Renal cortex interstitium (tissue), 11 donors: ENCODE measurements around the gene HDAC9. TPM values are rescaled to one million over a fixed set of nuclear protein-coding genes. Genes with fewer than 3 reads are reported as not detected.

Experiments
- DNase-seq, 11 donors: peaks; one replicate each; pipeline ENCODE4 v3.0.0-alpha.2; 2013; ENCODE audit warnings: low read depth in 9 of 11, low spot score in 4 of 11; ENCODE audit errors: extremely low read depth in 1 of 11
- polyA plus RNA-seq, 3 donors: library from polyadenylated mRNA; unstranded; fragments of 120-200 nt; gene quantifications; one replicate each; pipeline ENCODE4 v1.2.1, GENCODE V29; 2013; ENCODE audit not compliant: insufficient read length in 3 of 3

Gene HDAC9
- polyA plus RNA-seq, 3 donors = 8.8 to 10.2 (median 9.6) TPM

DNA sequence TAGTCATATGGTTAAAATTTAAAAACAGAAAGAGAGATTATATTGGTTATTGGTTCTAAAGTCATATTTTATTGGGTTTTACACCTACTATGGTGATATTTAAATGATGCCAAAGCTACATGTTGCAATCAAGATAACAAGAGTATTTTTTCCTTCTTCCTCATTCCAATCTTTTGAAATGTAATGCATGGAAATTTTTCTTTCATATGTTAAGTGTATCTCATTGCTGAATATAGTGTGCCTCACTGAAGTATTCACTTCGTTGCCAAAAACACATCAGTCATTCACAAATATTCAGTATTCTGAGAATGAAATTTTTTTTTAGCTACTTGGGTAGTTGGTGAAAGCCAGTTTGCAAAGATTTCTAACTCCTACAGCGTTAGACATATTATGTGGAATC lies 19.5 kb downstream of the HDAC9 start:
- no peak for DNase-seq

DNA sequence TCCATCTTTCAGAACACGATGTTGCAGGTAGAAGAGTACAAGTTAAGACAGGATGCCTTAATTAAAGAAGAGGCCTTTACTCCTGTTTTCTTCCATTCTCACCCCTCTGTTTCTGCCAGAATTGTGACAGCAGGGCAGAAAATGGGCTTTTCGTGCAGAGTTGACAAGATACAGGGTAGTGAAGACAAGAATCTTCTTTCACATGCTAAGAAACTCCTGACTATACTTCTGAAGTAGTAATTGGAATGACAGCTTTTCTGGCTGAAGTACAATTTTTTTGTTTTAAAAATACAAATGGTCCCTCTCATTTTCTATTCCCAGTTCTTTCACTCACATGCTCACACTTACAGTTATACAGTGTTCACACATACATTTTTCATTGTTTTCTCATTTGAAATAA lies 22.1 kb downstream of the HDAC9 start:
- DNase-seq = no peak

DNA sequence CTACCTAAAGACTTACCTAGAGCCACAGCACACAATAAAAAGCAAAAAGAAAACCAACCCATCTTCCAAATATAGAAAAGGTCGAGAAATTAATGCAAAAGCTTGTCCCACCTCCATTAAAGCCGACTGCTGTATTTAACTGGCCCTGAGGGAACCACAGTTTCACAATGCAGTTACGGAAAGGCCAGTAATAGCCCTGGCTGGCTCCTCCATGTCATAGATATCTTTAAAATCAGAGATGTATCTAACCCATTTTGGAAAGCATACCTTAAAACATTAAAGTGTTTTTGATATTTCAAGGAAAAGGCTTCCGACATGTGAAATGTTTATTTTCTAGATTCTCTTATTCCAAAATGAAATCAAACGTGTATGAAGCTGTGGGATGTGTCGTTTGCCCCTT lies 23.0 kb downstream of the HDAC9 start:
- no peak for DNase-seq

DNA sequence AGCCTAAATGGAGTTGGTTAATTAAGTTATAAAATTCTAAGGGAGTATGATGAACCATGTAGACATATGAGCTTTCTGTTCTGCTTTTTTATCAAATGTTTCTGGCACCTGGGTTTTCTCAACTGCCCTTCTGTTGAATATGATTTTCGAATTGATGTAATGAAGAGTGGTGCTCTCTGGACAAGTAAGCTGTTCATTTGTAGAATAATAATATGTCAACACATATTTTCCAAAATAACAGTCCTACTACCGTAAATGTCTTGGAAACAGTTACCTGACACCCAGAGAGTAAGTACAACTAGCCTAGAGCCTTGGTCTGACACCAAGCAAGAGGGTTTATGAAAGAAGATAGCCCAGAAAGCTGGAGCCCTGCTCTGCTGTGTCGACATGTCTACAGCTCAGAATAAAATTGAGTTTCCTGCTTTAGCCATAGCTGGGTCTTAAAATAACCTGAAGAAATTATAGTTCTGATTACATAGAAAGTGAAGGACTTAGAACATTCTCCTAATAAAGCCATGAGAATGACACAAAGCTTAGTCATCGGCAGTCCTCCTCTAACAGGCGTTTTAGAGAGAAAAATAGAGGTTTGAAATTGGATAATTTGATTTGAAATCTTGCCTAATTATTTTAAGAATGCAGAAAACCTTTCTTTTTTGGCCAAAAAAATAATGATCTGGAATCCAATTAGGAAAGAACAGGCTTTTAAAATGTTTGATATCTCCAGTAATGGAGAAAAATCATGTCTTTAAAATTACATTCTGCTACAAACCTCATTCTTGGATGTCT lies 25.1 kb downstream of the HDAC9 start:
- no peak for DNase-seq

DNA sequence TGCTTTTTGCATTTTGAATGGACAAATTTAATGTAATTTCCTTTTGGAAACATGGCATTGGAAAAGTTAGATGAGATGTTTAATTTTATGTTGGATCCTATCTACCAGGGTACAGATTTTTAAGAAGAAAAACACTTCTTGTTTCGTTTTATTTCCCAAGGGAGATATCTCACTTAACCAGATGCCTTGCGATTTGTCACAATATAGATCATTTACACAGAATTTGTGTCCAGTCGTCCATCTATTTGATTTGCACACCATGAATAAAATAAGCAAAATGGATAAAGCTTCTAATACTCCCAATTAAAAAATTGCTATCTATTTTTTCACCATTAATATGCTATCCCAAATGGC lies 25.7 kb downstream of the HDAC9 start:
- DNase-seq = no peak

DNA sequence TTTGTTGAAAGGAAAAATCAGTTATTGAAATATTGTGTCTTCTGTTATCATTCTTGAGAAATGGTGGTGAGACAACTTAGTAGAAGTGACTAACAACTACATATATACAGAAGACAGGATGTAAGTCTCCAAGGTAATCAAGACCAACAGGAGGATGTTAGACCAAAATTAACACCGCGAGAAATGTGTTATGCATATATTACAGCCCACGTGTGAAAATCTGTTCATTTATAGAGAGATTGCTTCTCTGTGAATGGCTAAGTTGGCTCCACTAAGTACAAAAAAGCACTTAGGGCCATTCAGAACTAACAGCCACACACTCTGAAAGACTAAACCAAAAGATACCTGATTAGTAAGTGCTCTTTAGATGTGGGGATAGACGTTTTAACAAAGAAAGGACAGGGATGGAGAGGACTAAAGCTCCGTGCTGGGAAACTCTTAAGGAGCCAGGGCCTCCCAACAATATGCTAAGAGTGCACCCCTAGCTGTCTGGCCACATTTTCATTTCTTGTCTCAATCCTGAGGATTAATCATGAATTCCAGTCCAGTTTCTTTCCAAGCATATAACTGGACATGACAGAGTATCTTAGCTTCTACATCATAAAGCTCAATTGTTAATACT lies 26.5 kb downstream of the HDAC9 start:
- DNase-seq = no peak

DNA sequence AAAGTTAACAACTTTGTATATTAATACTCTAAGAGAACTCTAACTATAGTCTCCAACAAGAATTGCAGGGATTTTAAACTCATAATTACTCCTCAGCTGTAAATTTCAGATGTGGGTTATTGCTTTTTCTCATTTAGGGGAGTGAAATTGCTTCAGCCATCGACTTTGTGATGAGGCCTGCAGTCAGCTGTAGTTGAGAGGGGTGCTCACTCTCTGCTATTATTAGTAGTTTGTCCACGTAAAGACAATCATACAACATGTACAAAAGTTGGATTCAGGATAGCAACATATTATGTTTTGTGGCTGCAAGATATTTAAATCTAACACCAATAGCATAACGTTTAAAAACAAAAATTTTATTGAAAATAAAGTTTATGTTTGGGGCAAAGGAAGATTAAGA lies 28.7 kb downstream of the HDAC9 start:
- DNase-seq = no peak

DNA sequence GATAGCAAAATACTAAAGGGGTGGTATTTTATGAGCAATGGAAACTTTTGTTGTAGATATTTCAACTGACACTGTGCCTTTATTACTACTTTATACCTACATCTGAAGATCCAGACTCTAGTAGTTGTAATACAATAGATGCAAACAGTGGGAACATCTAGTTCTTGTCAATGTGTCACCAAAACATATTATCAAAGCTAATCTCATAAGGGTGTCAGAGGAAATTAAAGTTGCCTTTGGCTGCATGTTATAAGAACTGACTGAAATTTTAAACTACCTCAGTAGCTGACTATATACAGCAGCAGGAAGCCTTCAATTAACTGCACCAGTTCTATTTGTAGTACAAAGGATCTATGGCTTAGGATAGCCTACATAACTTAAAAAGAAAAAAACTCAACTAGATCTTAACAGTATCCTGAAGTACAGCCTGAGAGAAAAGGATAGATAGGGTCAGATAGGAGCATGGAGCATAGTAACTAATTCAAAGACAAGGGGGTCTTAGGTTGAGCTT lies 30.9 kb downstream of the HDAC9 start:
- DNase-seq = no peak

DNA sequence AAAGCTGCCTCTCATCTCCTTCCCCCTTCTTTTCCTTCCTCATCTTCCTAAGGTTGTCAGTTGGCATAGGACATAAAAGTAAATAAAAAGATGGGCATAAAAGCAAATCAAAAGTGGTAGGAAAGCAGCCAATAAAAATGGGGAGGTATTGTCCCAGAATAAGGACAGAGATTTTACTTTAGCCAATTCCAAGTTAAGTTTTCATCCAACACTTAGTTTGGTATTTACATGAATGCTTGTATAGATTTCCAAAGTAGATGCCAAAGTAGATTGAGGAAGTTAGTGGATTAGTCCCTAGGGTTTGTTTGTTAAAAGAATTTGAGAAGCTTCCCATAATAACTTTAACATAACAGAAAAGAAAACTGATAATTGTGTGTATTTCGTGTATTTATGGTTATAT lies 33.7 kb downstream of the HDAC9 start:
- DNase-seq = no peak

DNA sequence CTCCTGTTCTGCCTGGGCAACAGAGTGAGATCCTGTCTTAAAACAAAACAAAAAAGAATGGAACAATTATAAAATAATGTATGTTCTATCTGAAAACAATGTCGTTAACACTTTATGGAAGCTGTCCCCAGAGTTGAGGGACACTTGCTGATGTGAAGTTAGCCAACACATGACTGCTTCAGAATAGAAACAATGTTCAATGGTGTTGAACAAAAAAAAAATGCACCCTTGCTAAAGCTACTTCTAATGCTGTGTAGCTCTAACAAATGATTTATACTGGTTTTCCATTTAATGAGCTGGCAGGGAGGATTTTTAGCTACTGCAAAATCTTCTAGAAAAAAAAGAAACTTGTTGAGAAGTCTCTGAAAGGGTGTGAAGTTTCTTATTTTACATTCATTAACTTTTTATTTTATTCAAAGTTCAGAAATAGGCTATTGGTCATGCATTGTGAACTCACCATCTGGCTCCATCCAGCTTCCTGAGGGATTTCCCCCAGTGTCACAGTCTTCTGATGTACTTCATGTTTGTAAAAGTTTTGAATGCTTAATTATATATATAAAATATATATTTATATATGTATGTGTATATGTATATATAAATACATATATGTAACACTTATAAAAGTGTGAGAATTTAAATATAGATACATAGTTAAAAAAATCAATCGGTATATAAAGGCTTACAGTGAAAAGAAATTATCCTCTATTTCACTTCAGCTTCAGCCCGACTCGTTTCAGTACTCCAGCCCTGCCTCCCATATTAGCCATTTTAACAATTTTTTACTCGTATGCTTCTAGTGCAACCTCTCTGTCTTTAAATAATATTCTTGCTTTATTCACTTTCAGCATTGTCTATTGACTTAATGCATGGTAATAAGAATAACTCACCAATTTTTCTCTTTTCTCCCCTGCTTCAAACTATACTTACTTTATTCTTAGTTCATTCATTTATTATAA lies 35.0 kb downstream of the HDAC9 start:
- no peak for DNase-seq

DNA sequence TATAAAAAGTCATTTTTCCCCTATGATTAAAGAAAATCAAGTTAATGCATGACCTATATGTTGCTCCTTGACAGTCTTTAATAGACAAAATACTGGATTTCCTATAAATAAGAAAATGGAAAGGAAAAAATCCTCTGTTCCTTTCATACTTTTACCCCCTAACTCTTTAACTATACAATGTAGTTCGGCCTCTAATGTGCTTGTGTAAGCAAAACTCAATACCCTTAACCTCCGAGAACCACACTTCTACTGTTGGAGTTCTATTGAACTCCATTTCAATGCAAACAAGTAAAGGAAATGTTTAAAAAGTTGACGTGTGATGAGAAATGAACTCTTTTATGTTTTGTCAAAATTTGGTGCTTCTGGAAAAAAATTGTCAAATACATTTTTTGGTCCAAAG lies 36.0 kb downstream of the HDAC9 start:
- no peak for DNase-seq

DNA sequence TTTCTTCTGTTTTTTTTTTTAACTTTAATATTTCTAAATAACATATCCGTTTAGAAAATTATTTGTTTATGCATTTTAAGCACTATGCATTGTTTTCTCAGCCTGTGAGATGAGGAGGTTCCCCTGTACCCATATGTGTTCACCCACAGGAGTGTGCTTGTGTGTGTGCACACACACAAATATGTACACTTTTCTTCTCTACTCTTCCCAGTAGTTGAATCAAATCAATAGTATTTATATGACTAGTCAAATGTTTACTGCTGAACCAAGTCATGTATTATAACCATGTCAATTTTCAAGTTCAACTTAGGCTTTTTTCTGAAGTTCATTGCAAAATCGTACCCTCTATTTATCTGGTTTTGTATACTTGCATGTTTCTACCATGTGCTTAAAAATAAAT lies 37.3 kb downstream of the HDAC9 start:
- no peak for DNase-seq

DNA sequence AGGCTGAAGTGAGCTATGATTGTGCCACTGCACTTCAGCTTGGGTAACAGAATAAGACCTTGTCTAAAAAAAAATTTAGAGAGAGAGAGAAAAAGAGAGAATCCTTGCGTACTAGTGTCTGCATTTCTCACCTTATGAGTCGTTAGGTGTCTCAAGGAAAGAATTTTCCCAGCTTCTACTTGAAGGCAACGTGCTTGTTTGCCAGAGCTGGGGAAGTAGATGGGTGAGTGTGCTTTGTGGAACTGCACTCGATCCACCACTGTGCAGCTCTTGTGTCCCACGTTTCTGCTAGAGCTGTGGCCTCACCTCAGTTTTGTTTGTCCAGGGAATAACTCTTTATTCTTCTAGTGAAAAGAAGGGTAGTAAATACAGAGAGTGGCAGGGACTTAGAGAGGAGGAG lies 38.9 kb downstream of the HDAC9 start:
- no peak for DNase-seq

DNA sequence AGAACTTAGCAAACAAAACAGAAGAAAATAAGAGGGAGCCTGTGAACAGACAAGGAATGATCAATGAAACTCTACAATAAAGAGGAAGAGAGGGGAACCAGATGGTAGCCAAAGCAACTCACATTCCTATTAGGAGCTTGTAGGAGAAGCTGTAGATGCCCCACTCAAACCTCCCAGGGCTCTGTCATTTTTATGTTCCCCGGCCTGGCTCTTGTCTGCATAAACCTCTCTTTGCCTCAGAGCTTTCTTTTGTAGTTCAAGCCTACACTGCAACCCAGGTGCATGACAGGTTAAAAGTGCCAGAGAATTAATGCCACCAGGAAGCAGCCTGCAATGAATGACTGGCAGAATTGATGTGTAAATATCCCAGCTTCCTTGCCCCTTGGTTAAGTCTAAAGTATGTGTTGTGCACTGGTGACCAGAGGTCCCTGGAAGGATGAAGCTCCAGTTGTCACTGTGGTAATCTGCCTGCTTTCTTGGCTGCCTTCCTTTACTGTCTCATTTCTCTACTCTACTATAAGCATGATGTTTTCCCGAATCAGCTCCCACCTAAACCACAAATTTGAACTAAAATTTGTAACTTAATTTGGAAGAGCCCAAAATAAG lies 40.4 kb downstream of the HDAC9 start:
- DNase-seq = no peak

DNA sequence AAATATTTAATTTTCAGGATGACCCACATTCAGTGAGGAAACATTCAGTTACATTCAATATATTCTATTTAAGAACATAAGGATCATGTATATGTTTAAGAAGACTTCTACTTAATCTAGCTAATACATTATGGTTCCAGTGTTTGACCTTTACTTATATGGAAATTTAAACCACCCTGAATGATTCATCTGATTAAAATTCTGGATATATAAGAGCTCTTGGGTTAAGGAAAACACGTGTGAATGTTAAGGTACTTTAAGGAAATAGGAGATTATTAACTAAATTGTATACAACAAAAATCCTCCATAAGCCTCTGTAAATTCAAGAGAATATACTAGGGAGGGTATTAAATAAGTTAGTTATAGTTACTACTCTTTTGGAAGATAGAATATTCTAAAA lies 40.9 kb downstream of the HDAC9 start:
- DNase-seq = no peak

DNA sequence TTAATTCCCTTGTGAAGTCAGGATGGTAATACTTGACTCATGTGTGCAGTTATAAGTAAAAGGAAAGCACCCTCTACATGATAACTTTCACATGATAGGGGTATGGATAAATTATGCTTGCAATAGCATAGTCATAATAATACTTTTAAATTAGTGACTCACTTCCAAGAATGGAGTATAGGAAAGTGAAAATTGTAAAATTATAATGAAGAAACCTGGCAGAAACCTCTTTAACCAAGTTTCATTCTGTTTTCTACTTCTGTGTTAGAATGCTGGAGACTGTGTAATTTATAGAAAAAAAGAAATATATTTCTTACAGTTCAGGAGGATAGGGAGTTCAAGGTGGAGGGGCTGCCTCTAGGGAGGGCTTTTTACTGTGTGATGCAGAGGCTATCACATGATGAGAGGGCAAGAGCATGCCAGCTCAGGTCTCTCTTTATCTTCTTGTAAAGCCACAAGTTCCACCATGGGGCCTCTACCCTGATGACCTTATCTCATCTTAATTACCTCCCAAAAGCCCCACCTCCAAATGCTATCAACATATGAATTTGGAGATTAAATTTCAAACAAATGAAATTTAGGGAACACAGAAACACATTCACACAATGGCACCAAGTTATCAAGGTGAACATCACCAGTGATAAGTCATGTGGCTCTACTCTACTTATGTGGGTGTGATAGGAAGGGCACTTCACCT lies 43.2 kb downstream of the HDAC9 start:
- no peak for DNase-seq

DNA sequence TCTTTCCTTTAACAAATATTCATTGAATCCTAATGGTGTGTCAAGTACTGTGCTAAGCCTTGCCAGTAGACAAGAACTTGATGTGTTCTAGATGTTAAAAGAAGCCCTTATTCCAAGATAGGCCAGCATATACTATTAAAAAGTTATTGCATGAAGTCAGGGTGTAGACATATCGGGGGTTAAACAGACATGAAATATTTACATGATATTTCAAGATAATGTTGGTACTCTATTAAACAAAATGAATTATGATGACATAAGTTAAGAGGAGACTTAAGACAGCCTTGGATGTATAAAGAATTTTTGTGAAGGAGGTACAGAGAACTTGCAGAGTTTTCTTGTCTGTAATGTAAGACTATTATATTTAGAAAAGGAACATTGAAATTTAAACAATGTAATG lies 44.8 kb downstream of the HDAC9 start:
- peak in 1 of 11 donors; percentile 41 for DNase-seq

DNA sequence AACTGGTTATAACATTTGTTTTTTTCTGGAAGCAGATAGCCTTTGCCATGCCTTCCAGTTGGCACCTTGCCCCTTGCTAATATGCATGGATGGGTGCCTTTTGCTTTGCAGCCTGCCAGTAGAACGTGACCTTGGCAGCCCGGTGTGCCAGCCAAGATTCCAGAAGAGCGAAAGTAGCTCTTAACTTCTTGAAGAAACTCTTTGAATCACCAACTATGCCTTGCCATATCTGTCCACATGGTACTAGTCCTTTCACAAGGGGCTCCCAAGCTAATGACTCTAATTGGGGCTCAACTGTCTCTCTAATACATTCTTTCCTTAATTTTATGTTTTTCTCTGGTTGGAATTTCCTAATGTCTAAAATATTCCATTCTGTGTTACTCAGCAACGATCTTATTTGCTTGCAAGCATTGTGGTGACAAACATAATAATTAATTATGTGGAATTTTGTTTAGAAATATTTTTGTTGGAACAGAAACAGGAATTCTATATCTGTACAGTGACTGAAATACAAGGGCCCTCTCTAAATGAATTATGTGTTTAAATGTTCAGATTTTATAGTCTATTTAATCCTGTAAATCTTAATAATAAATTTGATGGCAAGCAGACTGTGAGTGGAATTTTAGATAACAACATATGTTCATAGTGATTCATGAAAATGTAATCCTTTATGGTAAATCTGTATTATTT lies 45.8 kb downstream of the HDAC9 start:
- DNase-seq = peak in 9 of 11 donors; percentile 26 to 67 (median 42)
